NCI-H2196 treated with DMSO at 0.1 percent for 48 hours (cell line): ENCODE data around the gene MCL1.

Source experiments
- DNase-seq: peaks from one replicate; lab custom pipeline; 2025; ENCODE audit not compliant: unreplicated experiment; lab: John Stamatoyannopoulos, UW

MCL1 gene

GRCh38 chr1:150557813-150558212 is 21.6 kb downstream of the MCL1 start:
- DNase-seq = no peak

GRCh38 chr1:150557065-150557600 is 22.3 kb downstream of the MCL1 start:
- no peak for DNase-seq

DNA sequence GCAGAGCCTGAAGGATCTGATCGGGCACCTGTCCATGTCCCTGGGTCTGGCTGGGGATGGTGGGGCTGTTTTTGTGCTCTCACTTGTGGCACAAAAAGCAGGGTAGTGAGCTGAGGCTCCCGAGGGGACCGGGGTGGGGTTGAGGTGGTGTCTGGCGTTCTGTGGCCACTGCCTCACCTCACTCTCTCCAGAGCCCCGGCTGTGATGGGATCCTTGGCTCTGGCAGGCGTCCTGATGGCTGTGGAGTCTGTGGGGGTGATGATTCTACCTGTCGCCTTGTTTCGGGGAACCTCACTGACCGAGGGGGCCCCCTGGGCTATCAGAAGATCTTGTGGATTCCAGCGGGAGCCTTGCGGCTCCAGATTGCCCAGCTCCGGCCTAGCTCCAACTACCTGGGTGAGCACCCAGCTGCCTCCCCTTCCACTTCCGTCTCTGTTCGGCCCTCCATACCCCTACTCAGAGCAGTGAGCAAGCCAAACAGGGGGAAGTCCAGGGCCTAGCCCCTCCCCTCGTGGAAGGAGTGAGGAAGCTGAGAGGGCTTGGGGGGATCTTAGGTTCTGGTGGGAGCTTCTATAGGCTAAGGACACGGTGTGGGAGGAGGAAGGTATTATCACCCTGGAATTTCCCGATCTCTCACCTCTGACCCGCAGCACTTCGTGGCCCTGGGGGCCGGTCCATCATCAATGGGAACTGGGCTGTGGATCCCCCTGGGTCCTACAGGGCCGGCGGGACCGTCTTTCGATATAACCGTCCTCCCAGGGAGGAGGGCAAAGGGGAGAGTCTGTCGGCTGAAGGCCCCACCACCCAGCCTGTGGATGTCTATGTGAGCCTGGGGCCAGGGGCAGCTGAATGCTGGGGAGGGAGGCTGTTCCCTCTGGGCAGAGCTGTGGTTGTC is 23.2 kb downstream of the MCL1 start:
- DNase-seq = no peak

GRCh38 chr1:150555198-150555970 is 24.0 kb downstream of the MCL1 start:
- DNase-seq = no peak

DNA sequence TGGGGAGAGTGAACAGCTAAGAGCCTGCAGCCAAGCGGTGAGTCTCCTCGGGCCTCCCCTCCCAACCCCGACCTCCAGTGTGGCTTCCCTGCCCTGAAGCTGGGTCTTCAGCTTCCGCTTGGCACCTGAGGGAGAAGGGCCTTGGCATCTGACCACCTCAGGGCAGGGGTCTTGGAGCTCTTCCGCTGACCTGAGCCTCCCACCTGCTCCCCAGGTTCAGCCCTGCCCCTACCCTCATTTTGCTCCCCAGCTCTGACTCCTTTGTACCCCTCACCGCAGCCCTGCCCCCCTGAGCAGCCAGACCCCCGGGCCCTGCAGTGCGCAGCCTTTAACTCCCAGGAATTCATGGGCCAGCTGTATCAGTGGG is 25.3 kb downstream of the MCL1 start:
- DNase-seq = no peak

DNA sequence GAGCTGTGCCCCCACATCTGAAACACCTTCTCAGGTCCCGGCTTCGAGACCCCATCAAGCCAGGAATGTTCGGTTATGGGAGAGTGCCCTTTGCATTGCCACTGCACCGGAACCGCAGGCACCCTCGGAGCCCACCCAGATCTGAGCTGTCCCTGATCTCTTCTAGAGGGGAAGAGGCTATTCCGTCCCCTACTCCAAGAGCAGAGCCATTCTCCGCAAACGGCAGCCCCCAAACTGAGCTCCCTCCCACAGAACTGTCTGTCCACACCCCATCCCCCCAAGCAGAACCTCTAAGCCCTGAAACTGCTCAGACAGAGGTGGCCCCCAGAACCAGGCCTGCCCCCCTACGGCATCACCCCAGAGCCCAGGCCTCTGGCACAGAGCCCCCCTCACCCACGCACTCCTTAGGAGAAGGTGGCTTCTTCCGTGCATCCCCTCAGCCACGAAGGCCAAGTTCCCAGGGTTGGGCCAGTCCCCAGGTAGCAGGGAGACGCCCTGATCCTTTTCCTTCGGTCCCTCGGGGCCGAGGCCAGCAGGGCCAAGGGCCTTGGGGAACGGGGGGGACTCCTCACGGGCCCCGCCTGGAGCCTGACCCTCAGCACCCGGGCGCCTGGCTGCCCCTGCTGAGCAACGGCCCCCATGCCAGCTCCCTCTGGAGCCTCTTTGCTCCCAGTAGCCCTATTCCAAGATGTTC is 25.9 kb downstream of the MCL1 start:
- DNase-seq = no peak

DNA sequence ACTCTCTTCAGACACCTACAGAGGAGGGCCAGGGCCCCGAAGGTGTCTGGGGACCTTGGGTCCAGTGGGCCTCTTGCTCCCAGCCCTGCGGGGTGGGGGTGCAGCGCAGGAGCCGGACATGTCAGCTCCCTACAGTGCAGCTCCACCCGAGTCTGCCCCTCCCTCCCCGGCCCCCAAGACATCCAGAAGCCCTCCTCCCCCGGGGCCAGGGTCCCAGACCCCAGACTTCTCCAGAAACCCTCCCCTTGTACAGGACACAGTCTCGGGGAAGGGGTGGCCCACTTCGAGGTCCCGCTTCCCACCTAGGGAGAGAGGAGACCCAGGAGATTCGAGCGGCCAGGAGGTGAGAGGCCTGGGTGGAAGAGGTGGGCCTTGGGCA is 26.5 kb downstream of the MCL1 start:
- DNase-seq = no peak

DNA sequence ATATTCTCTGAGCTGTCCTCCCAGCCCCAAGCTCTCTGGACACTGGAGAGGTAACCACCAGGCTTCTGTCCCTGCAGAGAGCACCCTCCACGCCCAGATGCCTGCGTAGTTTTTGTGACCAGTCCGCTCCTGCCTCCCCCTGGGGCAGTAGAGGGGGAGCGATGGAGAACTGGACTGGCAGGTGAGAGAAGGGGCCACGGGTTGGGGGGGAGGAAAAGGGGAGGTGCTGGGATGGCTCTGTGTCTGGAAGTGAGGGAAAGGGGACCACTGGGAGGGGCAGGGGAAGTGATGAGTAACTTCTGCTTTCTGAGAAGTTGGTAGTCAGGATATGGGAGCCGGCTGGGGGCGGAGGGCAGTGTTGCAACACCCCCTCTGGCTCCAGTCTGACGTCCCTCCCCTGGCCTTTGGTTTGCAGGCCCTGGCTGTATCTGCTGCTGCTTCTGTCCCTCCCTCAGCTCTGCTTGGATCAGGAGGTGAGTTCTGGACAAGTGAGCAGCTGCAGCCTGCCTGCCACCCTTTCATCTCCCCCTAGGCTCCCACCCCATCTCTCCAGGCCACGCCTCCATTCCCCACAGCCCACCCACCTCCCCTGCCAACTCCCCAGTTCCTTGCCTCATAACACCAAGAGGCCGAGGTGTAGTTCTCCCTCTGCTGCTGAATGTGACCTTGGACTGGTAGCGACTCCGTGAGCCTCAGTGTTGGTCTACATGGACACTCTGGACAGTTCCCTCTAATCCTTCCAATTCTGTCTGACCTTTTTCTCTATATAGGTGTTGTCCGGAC is 27.1 kb downstream of the MCL1 start:
- DNase-seq = no peak

DNA sequence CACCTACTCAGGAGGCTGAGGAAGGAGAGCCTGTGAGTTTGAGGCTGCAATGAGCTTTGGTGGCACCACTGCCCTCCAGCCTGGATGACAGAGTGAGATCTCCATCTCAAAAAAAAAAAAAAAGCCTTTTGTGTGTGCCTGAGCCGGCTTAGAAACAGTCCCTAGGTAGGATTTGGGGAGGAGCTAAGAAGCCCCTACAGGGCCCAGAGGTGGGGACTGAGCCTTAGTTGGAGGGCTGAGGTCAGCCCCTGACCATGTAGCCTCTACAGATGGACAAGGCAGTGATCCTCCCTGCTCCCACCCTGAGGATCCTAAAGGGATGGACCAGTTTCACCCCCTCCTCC is 27.7 kb downstream of the MCL1 start:
- DNase-seq = no peak

GRCh38 chr1:150551051-150551783 is 28.2 kb downstream of the MCL1 start:
- DNase-seq = no peak

DNA sequence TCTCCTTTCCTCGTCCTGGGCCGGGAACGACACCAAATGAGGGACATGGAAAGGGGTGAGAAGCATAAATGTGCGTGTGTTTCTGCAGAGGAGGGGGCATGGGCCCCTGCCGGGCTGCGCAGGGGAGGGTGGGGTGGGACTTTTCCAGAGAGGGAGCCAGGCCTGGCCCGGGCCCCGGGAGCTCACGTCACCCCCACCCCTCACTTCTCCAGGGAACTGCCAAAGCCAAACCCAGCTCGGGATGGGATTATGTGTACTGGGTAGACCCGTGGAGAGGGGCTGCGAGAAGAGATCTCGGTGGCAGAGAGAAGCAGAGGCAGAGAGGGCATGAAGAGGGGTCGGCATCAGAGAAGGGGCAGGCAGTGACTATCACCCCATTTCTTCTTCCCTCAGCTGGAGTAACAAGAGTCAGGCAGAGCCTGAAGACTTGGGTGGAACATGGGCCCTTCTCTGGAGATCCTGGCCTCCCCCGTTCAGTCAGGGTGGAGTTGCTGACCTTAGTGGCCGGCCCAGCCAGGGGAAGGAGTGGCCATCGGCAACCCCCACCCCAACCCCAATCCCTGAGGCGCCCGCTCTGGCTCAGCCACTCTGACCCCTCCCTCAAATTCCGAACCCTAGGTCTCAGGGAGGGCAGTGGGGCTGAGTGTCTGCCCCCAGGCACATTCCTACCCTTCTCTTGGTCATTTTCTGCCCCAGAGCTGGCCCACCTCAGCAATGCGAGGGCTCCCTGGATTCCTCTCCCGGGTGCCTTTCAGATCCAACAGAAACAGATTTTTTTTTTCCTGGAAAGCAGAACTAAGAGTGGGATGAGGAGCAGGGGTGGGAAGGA is 29.0 kb downstream of the MCL1 start:
- DNase-seq = no peak

DNA sequence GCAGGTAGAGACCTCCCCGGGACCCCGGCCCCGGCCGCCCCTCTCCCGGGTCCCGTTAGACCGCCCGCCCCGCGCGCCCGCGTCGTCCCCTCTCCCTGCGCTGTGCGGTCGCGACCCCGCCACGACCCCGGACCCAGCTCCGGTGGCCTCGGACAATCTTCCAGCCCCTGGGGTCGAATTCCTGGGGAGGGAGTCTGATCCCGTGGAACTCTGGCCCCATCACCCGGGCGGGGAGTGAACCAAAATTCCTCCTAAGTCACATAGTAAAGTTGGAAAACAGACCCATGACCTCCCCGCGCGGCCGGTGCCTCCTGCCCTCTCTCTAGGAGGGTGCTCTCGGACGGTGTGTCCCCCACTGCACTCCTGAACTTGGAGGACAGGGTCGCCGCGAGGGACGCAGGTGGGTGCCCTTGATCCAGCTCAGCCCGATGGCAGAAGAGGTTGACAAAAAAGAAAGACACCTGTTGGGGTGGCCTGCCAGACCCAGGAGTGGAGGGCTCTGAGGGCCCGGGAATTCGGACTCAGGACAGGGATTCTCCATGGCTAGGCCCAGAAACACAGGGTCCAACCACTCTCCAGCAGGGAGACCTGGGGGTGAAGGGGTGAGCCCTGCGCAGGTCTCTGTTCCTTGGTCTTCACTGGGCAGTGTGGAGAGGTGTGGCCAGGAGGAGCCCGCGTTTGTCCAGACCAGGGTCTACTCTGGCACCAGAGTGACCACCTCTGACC is 29.8 kb downstream of the MCL1 start:
- no peak for DNase-seq

GRCh38 chr1:150548632-150549495 is 30.5 kb downstream of the MCL1 start, which contains the start of gene ADAMTSL4:
TSS of gene ADAMTSL4 (plus strand) at chr1:150549408. CDS start at chr1:150552289, 2,881 bp downstream.
- no peak for DNase-seq

GRCh38 chr1:150548324-150548631 is 31.1 kb downstream of the MCL1 start:
- no peak for DNase-seq

- no peak for DNase-seq
These were observed 33.0 kb downstream of the MCL1 start for GRCh38 chr1:150546294-150546937.

- DNase-seq = no peak
These were observed 33.9 kb downstream of the MCL1 start for GRCh38 chr1:150545486-150546032.

- DNase-seq = no peak
These were observed 35.2 kb downstream of the MCL1 start for GRCh38 chr1:150544204-150544603.
